Measurements from ENCODE around the gene DAAM1. TPM values are rescaled to one million over a fixed set of nuclear protein-coding genes. Genes with fewer than 3 reads are reported as not detected.

DAAM1 gene
- total RNA-seq, 1 experiment from 2014 or later, result 30.4 TPM

- CTCF ChIA-PET, result interaction anchor here (0.6 kb wide), 1 partner anchor 18 kb away, joined by 3 read pairs; no protein-coding TSS in a partner anchor
- Mint-ChIP-seq H3K27me3 (ENCODE audit: low read depth) (peaks cover 8% of the 10 kb centered on the region), H3K4me1 (no peaks in the 10 kb centered on the region), H3K36me3 (peaks cover 44% of the 10 kb centered on the region), H3K27ac (no peak overlapping the region), H3K9me3 (peaks cover 77% of the 10 kb centered on the region), H3K4me3 (no peak overlapping the region)
- no peak for DNase-seq (ENCODE audit: low spot score)
- POLR2A ChIA-PET, result no interaction called here
- ATAC-seq, result no peak
- TF ChIP-seq AFF4 (CRISPR knock-in tag; IDR thresholded peaks at IDR 0.05; ENCODE audit: borderline replicate concordance), result no peak
- TF ChIP-seq SOX15 (CRISPR knock-in tag; IDR thresholded peaks at IDR 0.05), result no peak
- no peak for TF ChIP-seq E2F5 (CRISPR knock-in tag; IDR thresholded peaks at IDR 0.05)
- TF ChIP-seq ZSCAN18 (CRISPR knock-in tag; IDR thresholded peaks at IDR 0.05), result no peak
- no peak for TF ChIP-seq RORB (CRISPR knock-in tag; IDR thresholded peaks at IDR 0.05)
Measured at GRCh38 chr14:59407246-59408010, 219.0 kb downstream of the DAAM1 start.

GRCh38 chr14:59415836-59416602, 227.6 kb downstream of the DAAM1 start:
- no peak overlapping the region for H3K27ac Mint-ChIP-seq
- peaks cover 15% of the 10 kb centered on the region for H3K9me3 Mint-ChIP-seq
- no peak overlapping the region for H3K4me3 Mint-ChIP-seq
- DNase-seq (ENCODE audit: low spot score), result no peak
- peaks cover 2% of the 10 kb centered on the region; the same call in 1 of the 2 replicates for H3K27me3 Mint-ChIP-seq (ENCODE audit: low read depth)
- ATAC-seq, result no peak
- TF ChIP-seq CREM (CRISPR knock-in tag; IDR thresholded peaks at IDR 0.05), result no peak
- TF ChIP-seq MAX (CRISPR knock-in tag; IDR thresholded peaks at IDR 0.05), result no peak
- TF ChIP-seq CBFB (CRISPR knock-in tag; IDR thresholded peaks at IDR 0.05; ENCODE audit: low read depth), result no peak
- TF ChIP-seq SOX15 (CRISPR knock-in tag; IDR thresholded peaks at IDR 0.05), result no peak
- no peak for TF ChIP-seq ATF1 (CRISPR knock-in tag; IDR thresholded peaks at IDR 0.05)
- no peak for TF ChIP-seq ZNF317 (CRISPR knock-in tag; IDR thresholded peaks at IDR 0.05; ENCODE audit: borderline replicate concordance, low read depth)
- H3K36me3 Mint-ChIP-seq, result no peaks in the 10 kb centered on the region
- ChIA-PET CTCF (no interaction called here), POLR2A (no interaction called here)
- H3K4me1 Mint-ChIP-seq, result no peaks in the 10 kb centered on the region

- DNase-seq (ENCODE audit: low spot score) (no peak), ATAC-seq (no peak)
- Mint-ChIP-seq H3K4me3 (no peak overlapping the region), H3K9me3 (peaks cover 6% of the 10 kb centered on the region; the same call in 1 of the 2 replicates), H3K36me3 (no peaks in the 10 kb centered on the region), H3K27me3 (ENCODE audit: low read depth) (no peaks in the 10 kb centered on the region), H3K27ac (no peak overlapping the region), H3K4me1 (no peaks in the 10 kb centered on the region)
- ChIA-PET CTCF (no interaction called here), POLR2A (no interaction called here)
- TF ChIP-seq JAZF1 (CRISPR knock-in tag; IDR thresholded peaks at IDR 0.05), result no peak
- no peak for TF ChIP-seq NR2C2 (CRISPR knock-in tag; IDR thresholded peaks at IDR 0.05)
- TF ChIP-seq EMX1 (CRISPR knock-in tag; IDR thresholded peaks at IDR 0.05), result no peak
- TF ChIP-seq NR3C1 (CRISPR knock-in tag; conservative IDR thresholded peaks at IDR 0.05; ENCODE audit: low read depth), result no peak
- TF ChIP-seq ZNF281 (CRISPR knock-in tag; IDR thresholded peaks at IDR 0.05), result no peak
- TF ChIP-seq AFF4 (CRISPR knock-in tag; IDR thresholded peaks at IDR 0.05; ENCODE audit: borderline replicate concordance), result no peak
Measured at GRCh38 chr14:59417311-59417710, 228.8 kb downstream of the DAAM1 start.
